GM23338 (cell line): ENCODE measurements around the gene MZT2A.
"Not testable (repeated sequence)": the region's sequence is repeated elsewhere in the genome, so short reads cannot be mapped to it uniquely, and the experiment has no call there.

ENCODE experiments used
- CREB1 ChIP-seq: fragments of 250-450 bp; sonication (Bioruptor Pico); IDR thresholded peaks from 2 replicates; pipeline ENCODE4 v1.5.0; 2020; ENCODE audit warnings: low read depth, mild to moderate bottlenecking, moderate library complexity
- CTCF ChIP-seq, 2 experiments: fragments of 200-600 bp in 1 of 2; sonication (generic) in 1 of 2; conservative IDR thresholded peaks; 2 replicates each; pipeline versions ENCODE4 v1.5.1 to v1.6.1; 2016 to 2017; ENCODE audit warnings: antibody characterized with exemption in 2 of 2, low read depth in 2 of 2, mild to moderate bottlenecking in 2 of 2, moderate library complexity in 1 of 2
- ETS1 ChIP-seq: IDR thresholded peaks from 2 replicates; pipeline ENCODE4 v1.6.1; 2016; ENCODE audit warnings: antibody characterized with exemption
- EZH2 ChIP-seq: fragments of 200-600 bp; sonication (generic); IDR thresholded peaks from one replicate; pipeline ENCODE4 v1.8.0; 2017; ENCODE audit warnings: antibody characterized with exemption, mild to moderate bottlenecking, low read depth; ENCODE audit not compliant: unreplicated experiment
- EZH2phosphoT487 ChIP-seq: fragments of 200-600 bp; sonication (generic); IDR thresholded peaks from one replicate; pipeline ENCODE4 v1.8.1; 2018; ENCODE audit warnings: antibody characterized with exemption; ENCODE audit not compliant: unreplicated experiment
- JUNB ChIP-seq: IDR thresholded peaks from one replicate; pipeline ENCODE4 v1.6.1; 2016; ENCODE audit warnings: antibody characterized with exemption; ENCODE audit not compliant: unreplicated experiment
- NANOG ChIP-seq: IDR thresholded peaks from 2 replicates; pipeline ENCODE4 v1.6.1; 2016; ENCODE audit warnings: antibody characterized with exemption, borderline replicate concordance
- POLR2AphosphoS5 ChIP-seq: IDR thresholded peaks from 2 replicates; pipeline ENCODE4 v1.6.1; 2016; ENCODE audit warnings: antibody characterized with exemption, low read depth
- REST ChIP-seq: IDR thresholded peaks from one replicate; pipeline ENCODE4 v1.6.1; 2018; ENCODE audit warnings: antibody characterized with exemption; ENCODE audit not compliant: unreplicated experiment
- STAT1 ChIP-seq: IDR thresholded peaks from one replicate; pipeline ENCODE4 v1.6.1; 2016; ENCODE audit warnings: antibody characterized with exemption; ENCODE audit not compliant: unreplicated experiment
- ZNF114 ChIP-seq: fragments of 250-450 bp; sonication (Bioruptor Pico); IDR thresholded peaks from 2 replicates; pipeline ENCODE4 v1.5.0; 2020; ENCODE audit warnings: mild to moderate bottlenecking, moderate library complexity
- ZNF331 ChIP-seq: fragments of 250-450 bp; sonication (Bioruptor Pico); IDR thresholded peaks from 2 replicates; pipeline ENCODE4 v1.5.0; 2020; ENCODE audit warnings: low read depth, mild to moderate bottlenecking, moderate library complexity
- ZNF462 ChIP-seq: fragments of 250-450 bp; sonication (Bioruptor Pico); IDR thresholded peaks from 2 replicates; pipeline ENCODE4 v1.5.0; 2020; ENCODE audit warnings: mild to moderate bottlenecking, moderate library complexity

GRCh38 chr2:131490616-131491468 lies 1.4 kb downstream of the MZT2A start:
- not testable (repeated sequence) for TF ChIP-seq REST; CTCF (conservative IDR thresholded peaks at IDR 0.05; ENCODE audit: low read depth in 2 of 2); EZH2; POLR2AphosphoS5; EZH2phosphoT487; JUNB; STAT1; CREB1 (CRISPR knock-in tag); ETS1; NANOG; ZNF331 (CRISPR knock-in tag); ZNF114 (CRISPR knock-in tag); ZNF462 (CRISPR knock-in tag)
